OCI-LY1 (cell line): Measurements from ENCODE around the gene PTPRA.

Experiments used
- H2AFZ ChIP-seq: fragments of 200-600 bp; sonication (generic), shearing (Covaris generic); 2 replicates; pipeline ENCODE4 v1.6.0; 2014; ENCODE audit warnings: antibody characterized with exemption, mild to moderate bottlenecking, low read length
- H3F3A ChIP-seq: fragments of 200-600 bp; sonication (generic), shearing (Covaris generic); 2 replicates; pipeline ENCODE4 v1.6.0; 2014; ENCODE audit warnings: mild to moderate bottlenecking, antibody characterized with exemption, low read length, moderate library complexity; ENCODE audit not compliant: insufficient read depth
- H3K27ac ChIP-seq: fragments of 200-600 bp; sonication (generic); 2 replicates; pipeline ENCODE4 v1.5.1; 2014; ENCODE audit warnings: low read length, mixed run types, mild to moderate bottlenecking, low read depth; ENCODE audit not compliant: poor library complexity, severe bottlenecking
- H3K27me3 ChIP-seq: fragments of 200-600 bp; sonication (generic); 2 replicates; pipeline ENCODE4 v1.6.0; 2014; ENCODE audit warnings: antibody characterized with exemption, mild to moderate bottlenecking, low read length, moderate library complexity; ENCODE audit not compliant: insufficient read depth
- H3K36me3 ChIP-seq: fragments of 200-600 bp; sonication (generic); 2 replicates; pipeline ENCODE4 v1.6.1; 2014; ENCODE audit warnings: mild to moderate bottlenecking, antibody characterized with exemption, low read length, moderate library complexity, mixed read lengths; ENCODE audit not compliant: insufficient read depth
- H3K4me1 ChIP-seq: fragments of 200-600 bp; sonication (generic); 2 replicates; pipeline ENCODE4 v1.5.1; 2014; ENCODE audit warnings: mild to moderate bottlenecking, low read length, moderate library complexity; ENCODE audit not compliant: insufficient read depth, severe bottlenecking
- H3K4me2 ChIP-seq: fragments of 200-600 bp; sonication (generic), shearing (Covaris generic); 2 replicates; pipeline ENCODE4 v1.6.1; 2014; ENCODE audit warnings: low read length
- H3K4me3 ChIP-seq: fragments of 200-600 bp; sonication (generic); 2 replicates; pipeline ENCODE4 v1.5.1; 2014; ENCODE audit warnings: low read length, low read depth, mild to moderate bottlenecking, mixed read lengths; ENCODE audit not compliant: poor library complexity, severe bottlenecking
- H3K79me2 ChIP-seq: fragments of 200-600 bp; shearing (Covaris generic); 2 replicates; pipeline ENCODE4 v1.6.1; 2016; ENCODE audit warnings: mixed run types, low read length, mixed read lengths; ENCODE audit not compliant: insufficient read depth
- H3K9ac ChIP-seq: fragments of 200-600 bp; sonication (generic), shearing (Covaris generic); 2 replicates; pipeline ENCODE4 v1.6.1; 2014; ENCODE audit warnings: mild to moderate bottlenecking, low read length, mixed read lengths
- H3K9me2 ChIP-seq: fragments of 200-600 bp; sonication (generic), shearing (Covaris generic); 2 replicates; pipeline ENCODE4 v1.6.1; 2014; ENCODE audit warnings: low read depth, mild to moderate bottlenecking, low read length, mixed read lengths
- H3K9me3 ChIP-seq: fragments of 200-600 bp; shearing (Covaris generic); 2 replicates; pipeline ENCODE4 v1.6.1; 2014; ENCODE audit warnings: low read length, mixed read lengths
- H4K20me1 ChIP-seq: fragments of 200-600 bp; sonication (generic), shearing (Covaris generic); 2 replicates; pipeline ENCODE4 v1.6.0; 2016; ENCODE audit warnings: mild to moderate bottlenecking, low read length; ENCODE audit not compliant: insufficient read depth
- EZH2 ChIP-seq: fragments of 200-600 bp; sonication (generic), shearing (Covaris generic); IDR thresholded peaks from 2 replicates; pipeline ENCODE4 v1.8.0; 2017; ENCODE audit warnings: borderline replicate concordance, mixed run types, mild to moderate bottlenecking, antibody characterized with exemption, low read length, moderate library complexity, mixed read lengths
- TF ChIP-seq, protein P1 (sequence below): fragments of 200-600 bp; sonication (generic), shearing (Covaris generic); IDR thresholded peaks from 2 replicates; pipeline ENCODE4 v1.5.1; 2017; ENCODE audit warnings: mild to moderate bottlenecking, antibody characterized with exemption, low read length, moderate library complexity, mixed read lengths

Gene PTPRA

DNA sequence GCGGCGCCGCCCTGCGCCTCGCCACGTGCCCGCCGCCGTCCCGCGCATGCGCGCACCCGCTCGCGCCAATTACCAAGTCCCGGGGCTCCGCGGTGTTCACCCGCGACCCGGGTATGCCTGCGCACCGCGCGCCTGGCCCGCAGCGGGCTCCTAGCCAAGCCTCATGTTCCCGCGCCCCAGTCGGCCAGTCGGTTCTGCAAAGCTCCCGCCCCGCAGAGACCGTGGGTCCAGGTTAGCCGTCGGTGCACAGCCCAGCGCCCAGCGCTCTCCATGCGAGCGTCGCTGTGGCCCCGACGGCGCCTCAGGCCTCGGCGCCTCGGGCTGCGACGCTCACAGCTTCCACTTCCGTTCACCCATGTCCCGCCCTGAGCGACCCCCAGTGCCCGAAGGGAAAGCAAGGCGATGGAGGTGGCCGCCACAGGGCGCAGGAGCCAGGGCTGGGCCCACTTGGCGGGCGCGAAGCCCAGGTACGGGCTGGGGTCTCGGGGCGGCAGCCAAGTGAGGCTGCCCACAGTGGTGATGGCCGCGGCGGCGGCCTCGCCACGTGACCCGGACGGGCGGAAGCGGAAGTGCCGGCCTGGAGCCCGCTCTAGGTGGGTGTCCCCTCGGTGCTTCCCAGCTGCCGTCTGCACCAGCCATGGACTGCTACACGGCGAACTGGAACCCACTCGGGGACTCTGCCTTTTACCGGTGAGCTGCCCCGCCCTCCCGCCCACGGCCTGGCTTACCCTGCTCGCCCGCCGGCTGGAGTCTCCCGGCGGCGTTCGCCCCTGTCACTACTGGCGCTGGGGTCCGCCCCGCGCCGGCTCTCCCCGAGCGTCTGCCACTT is 32.9 kb upstream of the PTPRA start, which contains the start of the genes PCED1A and VPS16:
Gene PCED1A (minus strand): TSS at position 518 of the 829 bp plus-strand sequence. CDS start 743 bp downstream, outside the sequence.
Gene VPS16 (plus strand): TSS at position 608 of the 829 bp plus-strand sequence. CDS start 30 bp downstream, at position 638.
- Histone ChIP-seq H2AFZ (0 out of 2 replicates have a peak within 1 kb of the TSS, but pooled peaks have one; percentile 81), H3K79me2 (no peaks in the 10 kb centered on the region), H3F3A (no peaks in the 10 kb centered on the region), H3K9me2 (no peaks in the 10 kb centered on the region), H3K27me3 (no peaks in the 10 kb centered on the region), H3K4me1 (peaks cover 31% of the 10 kb centered on the region), H3K9me3 (no peaks in the 10 kb centered on the region), H3K4me3 (peak within 1 kb of the TSS; percentile 96), H4K20me1 (no peaks in the 10 kb centered on the region), H3K36me3 (0 out of 2 replicates have a peak, but pooled peaks cover 6% of the 10 kb centered on the region), H3K27ac (no peak within 1 kb of the TSS), H3K4me2 (peak within 1 kb of the TSS; percentile 94), H3K9ac (peak within 1 kb of the TSS; percentile 78)
- TF ChIP-seq, protein P1, sequence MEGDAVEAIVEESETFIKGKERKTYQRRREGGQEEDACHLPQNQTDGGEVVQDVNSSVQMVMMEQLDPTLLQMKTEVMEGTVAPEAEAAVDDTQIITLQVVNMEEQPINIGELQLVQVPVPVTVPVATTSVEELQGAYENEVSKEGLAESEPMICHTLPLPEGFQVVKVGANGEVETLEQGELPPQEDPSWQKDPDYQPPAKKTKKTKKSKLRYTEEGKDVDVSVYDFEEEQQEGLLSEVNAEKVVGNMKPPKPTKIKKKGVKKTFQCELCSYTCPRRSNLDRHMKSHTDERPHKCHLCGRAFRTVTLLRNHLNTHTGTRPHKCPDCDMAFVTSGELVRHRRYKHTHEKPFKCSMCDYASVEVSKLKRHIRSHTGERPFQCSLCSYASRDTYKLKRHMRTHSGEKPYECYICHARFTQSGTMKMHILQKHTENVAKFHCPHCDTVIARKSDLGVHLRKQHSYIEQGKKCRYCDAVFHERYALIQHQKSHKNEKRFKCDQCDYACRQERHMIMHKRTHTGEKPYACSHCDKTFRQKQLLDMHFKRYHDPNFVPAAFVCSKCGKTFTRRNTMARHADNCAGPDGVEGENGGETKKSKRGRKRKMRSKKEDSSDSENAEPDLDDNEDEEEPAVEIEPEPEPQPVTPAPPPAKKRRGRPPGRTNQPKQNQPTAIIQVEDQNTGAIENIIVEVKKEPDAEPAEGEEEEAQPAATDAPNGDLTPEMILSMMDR = no peak
- no peak for TF ChIP-seq EZH2

DNA sequence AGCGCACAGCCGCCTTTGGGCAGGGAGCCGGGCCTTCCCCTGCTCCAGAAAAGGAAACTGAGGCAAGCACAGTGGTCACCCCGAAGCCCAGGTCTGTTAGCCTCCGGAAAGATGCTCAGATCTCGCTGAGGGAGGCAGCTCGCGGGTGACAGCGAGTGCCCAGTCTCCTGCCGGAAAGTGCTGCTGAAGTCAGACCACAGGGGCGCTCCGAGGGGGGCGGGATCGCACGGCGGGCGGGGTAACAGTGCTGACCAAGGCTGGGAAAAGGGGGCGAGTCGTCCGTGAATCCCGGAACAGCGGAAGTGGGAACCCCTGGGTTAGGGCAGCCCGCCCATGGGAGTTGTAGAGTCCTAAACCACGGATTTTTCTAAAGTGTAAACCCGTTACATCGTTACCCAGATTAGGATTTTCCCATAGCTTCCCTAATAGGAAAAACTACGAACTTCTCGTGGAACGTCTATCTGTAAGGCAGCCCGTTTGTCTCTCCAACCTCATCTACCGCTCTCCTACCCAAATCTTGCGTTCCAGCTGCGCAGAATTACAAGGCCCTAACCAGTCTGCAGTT is 32.2 kb upstream of the PTPRA start:
- H3K79me2 ChIP-seq = no peaks in the 10 kb centered on the region
- peak overlapping the region; percentile 94 for H3K4me2 ChIP-seq
- peak overlapping the region; percentile 78 for H3K9ac ChIP-seq
- H3K9me3 ChIP-seq = no peaks in the 10 kb centered on the region
- H3K4me1 ChIP-seq = peaks cover 31% of the 10 kb centered on the region
- no peaks in the 10 kb centered on the region for H3F3A ChIP-seq
- H3K27ac ChIP-seq = no peak overlapping the region
- no peaks in the 10 kb centered on the region for H4K20me1 ChIP-seq
- no peaks in the 10 kb centered on the region for H3K27me3 ChIP-seq
- peak overlapping the region; percentile 96 for H3K4me3 ChIP-seq
- H2AFZ ChIP-seq = 0 out of 2 replicates have a peak overlapping the region, but pooled peaks have one; percentile 81
- no peaks in the 10 kb centered on the region for H3K9me2 ChIP-seq
- TF ChIP-seq, protein P1 = no peak
- TF ChIP-seq EZH2 = no peak
- 0 out of 2 replicates have a peak, but pooled peaks cover 6% of the 10 kb centered on the region for H3K36me3 ChIP-seq

DNA sequence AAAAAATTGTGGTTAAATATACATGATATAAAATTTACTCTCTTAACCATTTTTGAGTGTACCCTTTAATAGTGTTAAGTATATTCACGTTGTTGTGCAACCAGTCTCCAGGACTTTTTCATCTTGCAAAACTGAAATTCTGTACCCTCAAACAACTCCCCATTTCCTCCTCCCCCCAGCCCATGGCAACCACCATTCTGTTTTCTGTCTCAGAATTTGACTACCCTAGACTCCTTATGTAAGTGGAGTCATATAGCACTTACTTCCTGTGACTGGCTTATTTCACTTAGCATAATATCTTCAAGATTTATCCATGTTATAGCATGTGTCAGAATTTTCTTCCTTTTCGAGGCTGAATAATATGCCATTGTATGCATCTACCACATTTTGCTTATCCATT is 27.7 kb upstream of the PTPRA start:
- Histone ChIP-seq H3K4me2 (no peak overlapping the region), H3K27ac (no peak overlapping the region), H3K36me3 (0 out of 2 replicates have a peak, but pooled peaks cover 3% of the 10 kb centered on the region), H3K9me2 (no peaks in the 10 kb centered on the region), H3F3A (no peaks in the 10 kb centered on the region), H4K20me1 (no peaks in the 10 kb centered on the region), H3K9me3 (no peaks in the 10 kb centered on the region), H3K4me1 (peaks cover 9% of the 10 kb centered on the region), H3K79me2 (no peaks in the 10 kb centered on the region), H2AFZ (no peak overlapping the region), H3K9ac (no peak overlapping the region), H3K27me3 (no peaks in the 10 kb centered on the region), H3K4me3 (no peak overlapping the region)
- TF ChIP-seq, protein P1 = no peak
- no peak for TF ChIP-seq EZH2
